SU-DHL-6 (cell line): ENCODE data around the gene COG6.

Source experiments
- H2AFZ ChIP-seq: fragments of 200-600 bp; sonication (generic); 2 replicates; pipeline ENCODE4 v1.6.1; 2014; ENCODE audit warnings: low read depth, mild to moderate bottlenecking, moderate library complexity, mixed read lengths, antibody characterized with exemption, low read length; ENCODE audit not compliant: severe bottlenecking
- H3F3A ChIP-seq: fragments of 200-600 bp; shearing (Covaris generic); 2 replicates; pipeline ENCODE4 v1.6.0; 2016; ENCODE audit warnings: antibody characterized with exemption, mild to moderate bottlenecking; ENCODE audit not compliant: insufficient read depth
- H3K27ac ChIP-seq: fragments of 200-600 bp; sonication (generic); 2 replicates; pipeline ENCODE4 v1.5.1; 2016; ENCODE audit warnings: low read depth, mild to moderate bottlenecking, low read length, moderate library complexity, mixed read lengths
- H3K27me3 ChIP-seq: fragments of 200-600 bp; sonication (generic), shearing (Covaris generic); 2 replicates; pipeline ENCODE4 v1.6.0; 2014; ENCODE audit warnings: mild to moderate bottlenecking, low read length
- H3K36me3 ChIP-seq: fragments of 200-600 bp; sonication (generic); 2 replicates; pipeline ENCODE4 v1.6.1; 2014; ENCODE audit warnings: mild to moderate bottlenecking, low read length, mixed read lengths
- H3K4me2 ChIP-seq: fragments of 300-600, 200-600 bp; shearing (Covaris generic), sonication (generic); 2 replicates; pipeline ENCODE4 v1.6.0; 2014; ENCODE audit warnings: low read length, low read depth, mild to moderate bottlenecking; ENCODE audit not compliant: poor library complexity, severe bottlenecking
- H3K4me3 ChIP-seq: fragments of 200-600 bp; sonication (generic); 2 replicates; pipeline ENCODE4 v1.5.1; 2014; ENCODE audit warnings: antibody characterized with exemption, low read length, mild to moderate bottlenecking, mixed read lengths; ENCODE audit not compliant: insufficient read depth, poor library complexity, severe bottlenecking
- H3K79me2 ChIP-seq: fragments of 200-600 bp; sonication (generic); 2 replicates; pipeline ENCODE4 v1.6.1; 2014; ENCODE audit warnings: mild to moderate bottlenecking, low read length, moderate library complexity; ENCODE audit not compliant: insufficient read depth
- H3K9ac ChIP-seq: fragments of 200-600 bp; sonication (generic); 2 replicates; pipeline ENCODE4 v1.7.0; 2014; ENCODE audit warnings: mild to moderate bottlenecking, low read length
- H3K9me2 ChIP-seq: fragments of 200-600 bp; sonication (generic); replicated peaks from 2 replicates; pipeline ENCODE4 v1.6.1; 2014; ENCODE audit warnings: low read length; ENCODE audit not compliant: insufficient read depth
- H3K9me3 ChIP-seq: fragments of 200-600 bp; sonication (generic); 2 replicates; pipeline ENCODE4 v1.6.1; 2014; ENCODE audit warnings: low read length, mixed read lengths; ENCODE audit not compliant: insufficient read depth
- H4K20me1 ChIP-seq: fragments of 200-600 bp; sonication (generic); 2 replicates; pipeline ENCODE4 v1.6.1; 2014; ENCODE audit warnings: low read depth, mild to moderate bottlenecking, antibody characterized with exemption, low read length, moderate library complexity, mixed read lengths
- EZH2phosphoT487 ChIP-seq: fragments of 200-600 bp; sonication (generic), shearing (Covaris generic); conservative IDR thresholded peaks from 2 replicates; pipeline ENCODE4 v1.6.1; 2018; ENCODE audit warnings: mild to moderate bottlenecking, antibody characterized with exemption, low read length, moderate library complexity, mixed read lengths
- TF ChIP-seq, protein P1 (sequence below): fragments of 200-600 bp; sonication (generic); IDR thresholded peaks from one replicate; pipeline ENCODE4 v1.5.1; 2017; ENCODE audit warnings: antibody characterized with exemption, mild to moderate bottlenecking, low read length, moderate library complexity; ENCODE audit not compliant: insufficient read depth, poor library complexity, severe bottlenecking

COG6 gene

DNA sequence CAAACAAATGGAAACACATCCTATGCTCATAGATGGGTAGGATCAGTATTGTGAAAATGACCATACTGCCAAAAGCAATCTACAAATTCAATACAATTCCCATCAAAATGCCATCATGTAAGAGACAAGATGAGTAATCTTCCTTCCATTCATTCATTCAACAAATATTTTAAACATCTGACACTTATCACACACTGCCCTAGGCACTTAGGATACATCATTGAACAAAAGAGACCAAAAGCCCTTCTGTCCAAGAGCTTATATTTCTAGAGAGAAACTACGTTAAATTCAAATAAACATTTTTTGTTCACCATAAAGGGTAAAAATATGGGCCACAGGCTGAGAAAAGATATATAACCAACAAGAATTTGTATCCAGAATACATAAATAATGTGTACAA, 32.0 kb upstream of the COG6 start:
- Histone ChIP-seq H4K20me1 (no peaks in the 10 kb centered on the region), H3K4me2 (no peak overlapping the region), H3F3A (no peaks in the 10 kb centered on the region), H2AFZ (no peak overlapping the region), H3K9ac (no peak overlapping the region), H3K9me3 (no peaks in the 10 kb centered on the region), H3K9me2 (no peaks in the 10 kb centered on the region), H3K27ac (no peak overlapping the region), H3K36me3 (no peaks in the 10 kb centered on the region), H3K79me2 (no peaks in the 10 kb centered on the region), H3K27me3 (no peaks in the 10 kb centered on the region), H3K4me3 (no peak overlapping the region)
- no peak for TF ChIP-seq EZH2phosphoT487
- TF ChIP-seq, protein P1, sequence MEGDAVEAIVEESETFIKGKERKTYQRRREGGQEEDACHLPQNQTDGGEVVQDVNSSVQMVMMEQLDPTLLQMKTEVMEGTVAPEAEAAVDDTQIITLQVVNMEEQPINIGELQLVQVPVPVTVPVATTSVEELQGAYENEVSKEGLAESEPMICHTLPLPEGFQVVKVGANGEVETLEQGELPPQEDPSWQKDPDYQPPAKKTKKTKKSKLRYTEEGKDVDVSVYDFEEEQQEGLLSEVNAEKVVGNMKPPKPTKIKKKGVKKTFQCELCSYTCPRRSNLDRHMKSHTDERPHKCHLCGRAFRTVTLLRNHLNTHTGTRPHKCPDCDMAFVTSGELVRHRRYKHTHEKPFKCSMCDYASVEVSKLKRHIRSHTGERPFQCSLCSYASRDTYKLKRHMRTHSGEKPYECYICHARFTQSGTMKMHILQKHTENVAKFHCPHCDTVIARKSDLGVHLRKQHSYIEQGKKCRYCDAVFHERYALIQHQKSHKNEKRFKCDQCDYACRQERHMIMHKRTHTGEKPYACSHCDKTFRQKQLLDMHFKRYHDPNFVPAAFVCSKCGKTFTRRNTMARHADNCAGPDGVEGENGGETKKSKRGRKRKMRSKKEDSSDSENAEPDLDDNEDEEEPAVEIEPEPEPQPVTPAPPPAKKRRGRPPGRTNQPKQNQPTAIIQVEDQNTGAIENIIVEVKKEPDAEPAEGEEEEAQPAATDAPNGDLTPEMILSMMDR, result no peak

GRCh38 chr13:39631307-39631706, 24.2 kb upstream of the COG6 start:
- Histone ChIP-seq H3K9ac (no peak overlapping the region), H3K9me3 (0 out of 2 replicates have a peak, but pooled peaks cover 5% of the 10 kb centered on the region), H3K9me2 (no peaks in the 10 kb centered on the region), H3K79me2 (no peaks in the 10 kb centered on the region), H3K4me2 (no peak overlapping the region), H2AFZ (no peak overlapping the region), H4K20me1 (no peaks in the 10 kb centered on the region), H3K4me3 (no peak overlapping the region), H3K36me3 (no peaks in the 10 kb centered on the region), H3K27ac (no peak overlapping the region), H3F3A (no peaks in the 10 kb centered on the region), H3K27me3 (no peaks in the 10 kb centered on the region)
- TF ChIP-seq, protein P1, result no peak
- no peak for TF ChIP-seq EZH2phosphoT487

GRCh38 chr13:39632994-39633393, 22.5 kb upstream of the COG6 start:
- no peak overlapping the region for H3K9ac ChIP-seq
- H3K27me3 ChIP-seq, result no peaks in the 10 kb centered on the region
- no peaks in the 10 kb centered on the region for H3K9me2 ChIP-seq
- TF ChIP-seq, protein P1, result no peak
- no peak for TF ChIP-seq EZH2phosphoT487
- H4K20me1 ChIP-seq, result no peaks in the 10 kb centered on the region
- H3K79me2 ChIP-seq, result no peaks in the 10 kb centered on the region
- no peak overlapping the region for H2AFZ ChIP-seq
- no peaks in the 10 kb centered on the region for H3K36me3 ChIP-seq
- no peak overlapping the region for H3K4me3 ChIP-seq
- H3K4me2 ChIP-seq, result no peak overlapping the region
- H3K9me3 ChIP-seq, result 0 out of 2 replicates have a peak, but pooled peaks cover 5% of the 10 kb centered on the region
- no peak overlapping the region for H3K27ac ChIP-seq
- no peaks in the 10 kb centered on the region for H3F3A ChIP-seq

GRCh38 chr13:39635564-39635963, 19.9 kb upstream of the COG6 start:
- no peaks in the 10 kb centered on the region for H3F3A ChIP-seq
- TF ChIP-seq, protein P1, result no peak
- no peak for TF ChIP-seq EZH2phosphoT487
- no peak overlapping the region for H2AFZ ChIP-seq
- no peaks in the 10 kb centered on the region for H3K79me2 ChIP-seq
- H4K20me1 ChIP-seq, result no peaks in the 10 kb centered on the region
- no peaks in the 10 kb centered on the region for H3K36me3 ChIP-seq
- H3K27me3 ChIP-seq, result no peaks in the 10 kb centered on the region
- 0 out of 2 replicates have a peak, but pooled peaks cover 5% of the 10 kb centered on the region for H3K9me3 ChIP-seq
- no peaks in the 10 kb centered on the region for H3K9me2 ChIP-seq
- no peak overlapping the region for H3K4me3 ChIP-seq
- no peak overlapping the region for H3K9ac ChIP-seq
- no peak overlapping the region for H3K27ac ChIP-seq
- H3K4me2 ChIP-seq, result no peak overlapping the region
